Endodermal cell (in vitro differentiated cells): ENCODE results near the gene PDE4D. TPM values are rescaled to one million over a fixed set of nuclear protein-coding genes. Genes with fewer than 3 reads are reported as not detected.

Experiments used
- DNase-seq: peaks from one replicate; pipeline ENCODE4 v3.0.0-alpha.2; 2017
- H3K27ac ChIP-seq: 2 replicates; pipeline ENCODE4 v1.5.1; 2013; ENCODE audit warnings: mild to moderate bottlenecking, low read depth, low read length, moderate library complexity
- H3K27me3 ChIP-seq: 2 replicates; pipeline ENCODE4 v1.6.1; 2013; ENCODE audit warnings: mild to moderate bottlenecking, low read length, moderate library complexity; ENCODE audit not compliant: insufficient read depth, control insufficient read depth, poor library complexity, severe bottlenecking
- H3K36me3 ChIP-seq: 2 replicates; pipeline ENCODE4 v1.7.0; 2013; ENCODE audit warnings: mild to moderate bottlenecking, low read length, moderate library complexity; ENCODE audit not compliant: control insufficient read depth, insufficient read depth
- H3K4me1 ChIP-seq: one replicate; pipeline ENCODE4 v1.7.0; 2013; ENCODE audit warnings: low read length; ENCODE audit not compliant: control insufficient read depth, insufficient read depth
- H3K4me3 ChIP-seq: 2 replicates; pipeline ENCODE4 v1.5.1; 2013; ENCODE audit warnings: mild to moderate bottlenecking, low read length, moderate library complexity
- H3K9ac ChIP-seq: 2 replicates; pipeline ENCODE4 v1.6.1; 2013; ENCODE audit warnings: mild to moderate bottlenecking, low read length, moderate library complexity; ENCODE audit not compliant: poor library complexity, severe bottlenecking; ENCODE audit errors: extremely low read depth
- H3K9me3 ChIP-seq: 2 replicates; pipeline ENCODE4 v1.6.1; 2013; ENCODE audit warnings: mild to moderate bottlenecking, low read length, moderate library complexity; ENCODE audit not compliant: control insufficient read depth
- H3K27ac Mint-ChIP-seq: 2 replicates; pipeline ENCODE4 v1.8.0; 2020; ENCODE audit warnings: mixed read lengths
- H3K27me3 Mint-ChIP-seq: 2 replicates; pipeline ENCODE4 v1.8.0; 2021; ENCODE audit warnings: mild to moderate bottlenecking, mixed read lengths; ENCODE audit not compliant: insufficient read depth
- H3K36me3 Mint-ChIP-seq: 2 replicates; pipeline ENCODE4 v1.8.0; 2020; ENCODE audit warnings: low read depth, mixed read lengths
- H3K4me1 Mint-ChIP-seq: 2 replicates; pipeline ENCODE4 v1.8.0; 2020; ENCODE audit warnings: mixed read lengths
- H3K4me3 Mint-ChIP-seq: 2 replicates; pipeline ENCODE4 v1.8.0; 2020; ENCODE audit warnings: mild to moderate bottlenecking, moderate library complexity, mixed read lengths
- H3K9me3 Mint-ChIP-seq: 2 replicates; pipeline ENCODE4 v1.8.0; 2020; ENCODE audit warnings: mild to moderate bottlenecking, mixed read lengths
- WGBS, 2 experiments: methylation state at CpG; one replicate each; pipeline versions ENCODE4 v1.1.5 to v1.1.7; 2013; ENCODE audit warnings: missing lambda C conversion rate in 2 of 2, mixed read lengths in 1 of 2; ENCODE audit not compliant: insufficient coverage in 1 of 2, insufficient read length in 1 of 2; 5-methylcytosine and 5-hydroxymethylcytosine counted together
- total RNA-seq, 2 donors: library from RNA; stranded (reverse); fragmentation: NEBNext Ultra II Directional in 1 of 2; extraction: Animal tissue kit (Norgen Biotek cat#: 25700) in 1 of 2; gene quantifications; 2 replicates in 1 of 2; 3 replicates in 1 of 2; pipeline ENCODE4 v1.2.1, GENCODE V29; 2021
- TF ChIP-seq, protein P1 (sequence below): fragments of 200-600 bp; sonication (generic); conservative IDR thresholded peaks from 2 replicates; pipeline ENCODE4 v1.5.0; 2021; ENCODE audit warnings: antibody characterized with exemption, mild to moderate bottlenecking

The PDE4D gene
- total RNA-seq, 2 donors from 2014 or later, result 9.2 to 11.4 TPM

DNA sequence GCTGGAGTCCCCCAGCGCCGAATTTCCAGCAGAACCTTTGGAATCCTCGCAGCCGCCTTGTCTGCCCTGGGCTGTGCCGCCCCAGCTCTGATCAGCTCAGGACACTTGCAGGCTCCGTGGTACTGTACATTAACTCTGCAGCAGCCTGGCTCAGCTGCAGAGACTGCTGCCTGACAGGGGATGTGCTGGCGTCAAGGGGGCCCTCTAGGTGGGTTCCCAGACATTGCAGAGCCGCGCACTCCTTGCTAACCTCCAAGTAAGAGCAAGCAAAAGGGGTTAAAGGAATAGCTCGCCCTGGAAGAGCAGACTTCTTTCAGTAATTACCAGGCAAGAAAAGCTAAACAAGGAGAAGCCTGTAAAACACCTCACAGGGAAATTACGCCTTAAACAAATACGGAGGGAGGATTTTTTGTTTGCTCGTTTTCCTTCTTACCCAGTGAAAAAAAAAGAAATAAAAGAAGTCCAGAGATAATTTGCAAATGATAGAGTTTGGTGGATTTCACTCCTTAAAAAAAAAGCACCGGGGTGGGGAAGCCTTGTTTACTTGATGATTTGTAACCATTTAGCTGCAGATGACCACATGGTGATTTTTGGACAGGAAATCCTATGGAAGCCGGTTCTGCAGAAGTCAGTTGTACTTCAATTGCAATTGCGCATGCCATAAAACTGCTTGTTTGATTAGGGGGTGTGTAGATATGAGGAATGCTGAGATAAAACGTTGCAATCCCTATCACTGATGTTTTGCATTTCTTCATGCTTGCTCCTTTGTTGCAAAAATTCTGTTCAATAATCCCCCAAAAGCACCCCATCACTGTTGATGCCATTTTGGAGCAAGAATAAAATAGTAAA lies 305.8 kb downstream of the PDE4D start:
- Histone ChIP-seq H3K9me3 (no peaks in the 10 kb centered on the region), H3K27me3 (no peaks in the 10 kb centered on the region), H3K4me3 (peak overlapping the region; percentile 62), H3K36me3 (no peaks in the 10 kb centered on the region), H3K27ac (peak overlapping the region; percentile 1), H3K9ac (no peak overlapping the region), H3K4me1 (peaks cover 6% of the 10 kb centered on the region)
- Mint-ChIP-seq H3K27me3 (no peaks in the 10 kb centered on the region), H3K36me3 (no peaks in the 10 kb centered on the region), H3K27ac (peak overlapping the region; percentile 10), H3K9me3 (no peaks in the 10 kb centered on the region), H3K4me1 (peaks cover 44% of the 10 kb centered on the region), H3K4me3 (peak overlapping the region; percentile 25)
- TF ChIP-seq, protein P1, sequence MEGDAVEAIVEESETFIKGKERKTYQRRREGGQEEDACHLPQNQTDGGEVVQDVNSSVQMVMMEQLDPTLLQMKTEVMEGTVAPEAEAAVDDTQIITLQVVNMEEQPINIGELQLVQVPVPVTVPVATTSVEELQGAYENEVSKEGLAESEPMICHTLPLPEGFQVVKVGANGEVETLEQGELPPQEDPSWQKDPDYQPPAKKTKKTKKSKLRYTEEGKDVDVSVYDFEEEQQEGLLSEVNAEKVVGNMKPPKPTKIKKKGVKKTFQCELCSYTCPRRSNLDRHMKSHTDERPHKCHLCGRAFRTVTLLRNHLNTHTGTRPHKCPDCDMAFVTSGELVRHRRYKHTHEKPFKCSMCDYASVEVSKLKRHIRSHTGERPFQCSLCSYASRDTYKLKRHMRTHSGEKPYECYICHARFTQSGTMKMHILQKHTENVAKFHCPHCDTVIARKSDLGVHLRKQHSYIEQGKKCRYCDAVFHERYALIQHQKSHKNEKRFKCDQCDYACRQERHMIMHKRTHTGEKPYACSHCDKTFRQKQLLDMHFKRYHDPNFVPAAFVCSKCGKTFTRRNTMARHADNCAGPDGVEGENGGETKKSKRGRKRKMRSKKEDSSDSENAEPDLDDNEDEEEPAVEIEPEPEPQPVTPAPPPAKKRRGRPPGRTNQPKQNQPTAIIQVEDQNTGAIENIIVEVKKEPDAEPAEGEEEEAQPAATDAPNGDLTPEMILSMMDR, result peak; percentile 73
- WGBS, 2 experiments, result 13 to 21% methylated on average over 10 to 17 of the region's 17 CpGs
- DNase-seq, result peak; percentile 91

DNA sequence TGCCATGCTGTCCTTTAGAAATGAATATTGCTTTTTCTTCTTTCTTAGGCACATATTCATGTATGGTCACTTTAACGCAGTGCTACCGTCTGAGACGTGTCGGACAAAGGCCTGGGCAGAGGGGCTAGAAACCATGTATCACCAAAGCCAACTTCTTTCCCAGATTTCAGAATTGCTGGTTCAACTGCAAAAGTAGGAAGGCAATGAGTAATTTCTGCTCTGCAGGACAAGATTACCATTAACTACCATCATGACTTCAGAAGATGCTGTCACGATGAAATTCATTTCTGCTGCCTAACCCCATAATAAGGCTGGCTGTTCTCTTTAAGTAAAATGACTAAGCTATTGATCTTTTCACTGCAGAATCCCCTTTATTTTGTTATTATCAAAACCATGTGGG lies 306.7 kb downstream of the PDE4D start:
- H3K4me3 Mint-ChIP-seq, result no peak overlapping the region
- WGBS, 2 experiments, result 85 to 88% methylated on average over 5 of the region's 5 CpGs

DNA sequence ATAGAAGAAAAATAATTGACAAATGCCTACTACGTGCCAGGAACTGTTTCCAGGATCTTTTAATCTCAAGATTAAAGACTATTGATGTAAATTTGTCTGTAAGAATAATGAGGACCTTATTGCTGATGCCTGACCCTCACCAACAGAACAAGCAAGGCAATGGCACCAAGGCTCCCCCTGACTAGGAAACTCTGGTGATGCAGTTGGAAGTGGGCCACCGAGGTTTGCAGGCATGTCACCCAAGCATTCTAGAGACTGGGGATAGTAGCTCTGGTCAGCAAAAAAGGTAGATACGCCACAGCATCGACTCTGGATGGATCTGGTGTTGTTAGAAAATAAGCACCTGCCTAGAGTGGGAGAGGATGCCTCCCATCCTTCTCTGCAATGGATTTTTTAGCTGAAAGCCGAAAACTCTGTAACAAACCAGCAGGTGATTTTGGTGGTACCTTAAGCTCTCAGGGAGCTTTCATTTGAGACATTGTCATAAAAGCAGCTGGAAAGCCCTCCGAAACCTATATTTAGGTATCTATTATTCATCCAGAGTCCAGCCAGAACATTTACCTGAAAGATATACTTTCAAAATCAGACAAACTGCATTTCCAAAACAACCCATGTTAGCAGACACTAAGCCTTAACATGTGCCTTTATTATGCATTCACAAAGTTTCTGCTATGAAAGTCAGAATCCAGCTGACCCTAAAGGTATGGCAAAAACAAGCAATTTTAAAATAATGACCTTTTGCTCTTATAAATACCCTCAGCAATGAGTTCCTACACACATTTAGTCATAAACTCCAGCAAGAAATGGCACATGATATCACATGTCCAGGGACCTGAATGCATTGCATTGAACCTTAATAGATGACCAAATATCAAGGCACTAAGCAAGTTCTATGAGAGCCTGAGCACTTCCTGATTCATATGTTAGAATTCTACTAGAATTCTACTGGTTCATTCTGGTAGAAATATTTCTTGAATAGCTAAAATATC lies 308.4 kb downstream of the PDE4D start:
- no peaks in the 10 kb centered on the region for H3K9me3 Mint-ChIP-seq
- no peak overlapping the region for H3K27ac ChIP-seq
- H3K4me1 ChIP-seq, result peaks cover 6% of the 10 kb centered on the region
- no peak overlapping the region for H3K4me3 Mint-ChIP-seq
- no peaks in the 10 kb centered on the region for H3K36me3 ChIP-seq
- WGBS, 2 experiments, result 85 to 92% methylated on average over 6 of the region's 6 CpGs
- H3K9ac ChIP-seq, result no peak overlapping the region
- H3K4me3 ChIP-seq, result peak overlapping the region; percentile 15
- no peak for DNase-seq
- TF ChIP-seq, protein P1, result no peak
- peaks cover 42% of the 10 kb centered on the region for H3K4me1 Mint-ChIP-seq
- H3K27me3 Mint-ChIP-seq, result no peaks in the 10 kb centered on the region
- no peaks in the 10 kb centered on the region for H3K27me3 ChIP-seq
- H3K9me3 ChIP-seq, result no peaks in the 10 kb centered on the region
- no peak overlapping the region for H3K27ac Mint-ChIP-seq
- no peaks in the 10 kb centered on the region for H3K36me3 Mint-ChIP-seq

More for the DNA sequence above, 306.7 kb downstream of the PDE4D start:
- no peak overlapping the region for H3K9ac ChIP-seq
- TF ChIP-seq, protein P1, result no peak
- Mint-ChIP-seq H3K9me3 (no peaks in the 10 kb centered on the region), H3K27ac (no peak overlapping the region), H3K36me3 (no peaks in the 10 kb centered on the region), H3K4me1 (peaks cover 42% of the 10 kb centered on the region), H3K27me3 (no peaks in the 10 kb centered on the region)
- H3K36me3 ChIP-seq, result no peaks in the 10 kb centered on the region
- H3K4me3 ChIP-seq, result peak overlapping the region; percentile 62
- no peaks in the 10 kb centered on the region for H3K9me3 ChIP-seq
- no peak for DNase-seq
- no peaks in the 10 kb centered on the region for H3K27me3 ChIP-seq
- no peak overlapping the region for H3K27ac ChIP-seq
- H3K4me1 ChIP-seq, result peaks cover 6% of the 10 kb centered on the region
